ENCODE measurements around the gene CEBPE. TPM values are rescaled to one million over a fixed set of nuclear protein-coding genes. Genes with fewer than 3 reads are reported as not detected.
"Not testable (repeated sequence)": the region's sequence is repeated elsewhere in the genome, so short reads cannot be mapped to it uniquely, and the experiment has no call there.

The CEBPE gene
- total RNA-seq, 3 donors from 2014 or later, result not detected

DNA sequence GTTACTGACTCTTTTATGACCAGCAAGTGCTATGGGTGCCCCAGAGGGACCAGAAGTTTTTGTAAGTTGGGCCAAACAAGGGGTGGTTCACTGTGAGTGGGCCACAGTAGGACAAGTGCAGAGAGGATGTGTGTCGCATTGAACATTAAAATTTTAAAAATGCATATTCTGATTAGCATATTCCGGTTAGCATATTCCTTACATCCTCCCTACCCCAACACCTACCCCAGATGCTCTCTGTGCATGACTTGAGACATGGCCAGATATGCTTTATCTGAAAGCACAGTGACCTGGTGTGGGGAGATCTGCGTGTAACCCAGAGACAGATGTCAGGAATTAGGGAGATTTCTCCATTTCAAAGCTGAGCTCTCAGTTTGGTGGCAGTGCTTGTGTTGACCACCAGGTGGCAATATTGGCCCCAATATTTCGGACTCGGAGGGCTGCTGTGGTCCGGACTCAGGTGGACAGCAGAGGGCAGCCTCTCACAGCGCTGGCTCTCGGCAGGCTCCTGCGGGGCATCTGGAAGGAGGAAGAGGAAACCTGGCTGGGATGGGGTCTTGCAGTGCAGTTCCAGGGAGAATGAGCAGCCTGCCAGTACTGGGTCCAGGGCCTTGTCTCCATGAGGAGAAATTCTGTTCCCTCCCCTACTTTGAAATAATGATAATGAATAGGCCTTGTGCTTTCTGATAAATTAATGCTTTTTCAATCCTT lies 1.6 kb upstream of the CEBPE start:
- Mint-ChIP-seq H3K4me1 (ENCODE audit: low read depth) (peaks cover 35% of the 10 kb centered on the region), H3K4me3 (peak overlapping the region; percentile 47), H3K9me3 (no peaks in the 10 kb centered on the region), H3K27me3 (ENCODE audit: low read depth) (no peaks in the 10 kb centered on the region), H3K36me3 (ENCODE audit: insufficient read depth) (no peaks in the 10 kb centered on the region)
- ATAC-seq, result peak; percentile 80 to 81
- DNase-seq, result peak; percentile 70

DNA sequence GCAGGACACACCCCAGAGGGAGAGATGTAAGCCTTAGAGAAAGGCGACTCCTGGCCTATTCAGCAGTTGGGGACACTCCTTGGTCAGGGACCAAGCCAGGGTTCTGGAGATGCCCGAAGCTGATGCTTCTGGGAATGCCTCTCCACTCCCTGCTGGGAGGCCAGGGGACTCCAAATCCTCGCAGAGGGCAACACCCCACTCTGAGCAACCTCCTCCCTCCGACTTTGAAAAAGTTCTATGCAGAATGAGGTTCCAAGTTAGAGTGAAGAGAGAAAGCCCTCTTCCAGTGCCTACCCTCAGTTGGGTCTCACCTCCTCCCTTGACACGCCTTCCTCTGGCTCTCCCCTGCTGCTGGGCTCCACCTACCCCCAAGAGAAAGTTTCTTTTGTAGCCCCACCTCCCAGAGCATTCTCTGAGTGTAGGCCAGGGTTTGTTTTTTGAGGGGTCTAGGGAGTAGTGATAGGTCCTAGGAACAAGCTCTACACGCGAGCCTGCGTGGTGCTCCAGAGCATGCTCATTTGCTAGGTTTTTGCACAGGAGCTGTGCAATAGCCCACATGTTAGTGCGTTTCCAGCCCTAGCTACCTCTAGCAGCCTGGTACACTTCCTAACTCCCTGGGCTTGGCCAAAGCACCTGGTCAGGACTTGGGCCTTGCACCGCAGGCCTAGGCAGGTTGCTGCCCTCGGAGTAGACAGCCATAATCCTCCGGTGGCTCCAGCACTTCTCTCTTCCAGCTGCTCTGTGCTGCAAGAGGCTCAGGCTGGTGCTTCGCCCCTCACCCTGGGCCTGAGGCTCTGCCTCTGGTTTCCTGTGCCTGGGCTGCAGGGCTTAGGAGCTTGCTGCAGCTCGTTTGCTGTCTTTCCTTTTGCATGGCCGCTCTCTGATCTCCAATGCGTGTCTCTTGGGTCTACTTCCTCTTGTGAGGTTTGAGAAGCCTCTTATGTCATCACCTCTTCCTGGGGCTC lies 590 bp upstream of the CEBPE start:
- H3K36me3 Mint-ChIP-seq (ENCODE audit: insufficient read depth), result no peaks in the 10 kb centered on the region
- H3K9me3 Mint-ChIP-seq, result no peaks in the 10 kb centered on the region
- no peaks in the 10 kb centered on the region for H3K27me3 Mint-ChIP-seq (ENCODE audit: low read depth)
- peak overlapping the region; percentile 32 for H3K4me3 Mint-ChIP-seq
- no peak for DNase-seq
- peaks cover 35% of the 10 kb centered on the region for H3K4me1 Mint-ChIP-seq (ENCODE audit: low read depth)
- peak; percentile 51 to 52 for ATAC-seq

GRCh38 chr14:23117371-23118020 lies 1.6 kb downstream of the CEBPE start:
- Mint-ChIP-seq H3K9me3 (no peaks in the 10 kb centered on the region), H3K36me3 (ENCODE audit: insufficient read depth) (no peaks in the 10 kb centered on the region), H3K4me1 (ENCODE audit: low read depth) (peaks cover 35% of the 10 kb centered on the region), H3K27me3 (ENCODE audit: low read depth) (peaks cover 3% of the 10 kb centered on the region), H3K4me3 (no peak overlapping the region)
- DNase-seq (no peak), ATAC-seq (no peak)

DNA sequence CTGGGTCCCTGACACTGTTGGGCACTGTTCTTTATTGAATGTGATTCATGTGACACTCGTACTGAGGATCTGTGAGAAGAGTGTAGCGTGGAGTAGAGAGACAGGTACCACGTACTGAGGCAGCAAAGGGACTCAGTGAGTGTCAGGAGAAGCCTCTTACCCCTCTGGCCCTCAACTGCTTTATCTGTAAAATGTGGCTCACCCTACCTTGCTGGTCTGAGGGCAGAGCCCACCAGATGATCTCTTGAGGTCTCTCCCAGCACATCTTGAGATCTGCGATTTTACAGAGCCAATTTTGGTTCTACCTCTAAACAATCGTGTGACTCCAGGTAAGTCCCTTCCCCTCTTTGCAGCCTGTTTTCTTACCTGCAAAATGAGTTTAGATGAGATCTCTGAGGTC lies 3.1 kb downstream of the CEBPE start:
- Mint-ChIP-seq H3K4me3 (no peak overlapping the region), H3K36me3 (ENCODE audit: insufficient read depth) (no peaks in the 10 kb centered on the region), H3K27me3 (ENCODE audit: low read depth) (peaks cover 3% of the 10 kb centered on the region), H3K4me1 (ENCODE audit: low read depth) (peaks cover 27% of the 10 kb centered on the region), H3K9me3 (no peaks in the 10 kb centered on the region)
- ATAC-seq, result no peak
- no peak for DNase-seq

GRCh38 chr14:23115039-23115731 lies 3.9 kb downstream of the CEBPE start:
- H3K27me3 Mint-ChIP-seq (ENCODE audit: low read depth), result peaks cover 3% of the 10 kb centered on the region
- H3K9me3 Mint-ChIP-seq, result no peaks in the 10 kb centered on the region
- no peak for DNase-seq
- no peak for ATAC-seq
- no peak overlapping the region for H3K4me3 Mint-ChIP-seq
- no peaks in the 10 kb centered on the region for H3K36me3 Mint-ChIP-seq (ENCODE audit: insufficient read depth)
- peaks cover 20% of the 10 kb centered on the region for H3K4me1 Mint-ChIP-seq (ENCODE audit: low read depth)

DNA sequence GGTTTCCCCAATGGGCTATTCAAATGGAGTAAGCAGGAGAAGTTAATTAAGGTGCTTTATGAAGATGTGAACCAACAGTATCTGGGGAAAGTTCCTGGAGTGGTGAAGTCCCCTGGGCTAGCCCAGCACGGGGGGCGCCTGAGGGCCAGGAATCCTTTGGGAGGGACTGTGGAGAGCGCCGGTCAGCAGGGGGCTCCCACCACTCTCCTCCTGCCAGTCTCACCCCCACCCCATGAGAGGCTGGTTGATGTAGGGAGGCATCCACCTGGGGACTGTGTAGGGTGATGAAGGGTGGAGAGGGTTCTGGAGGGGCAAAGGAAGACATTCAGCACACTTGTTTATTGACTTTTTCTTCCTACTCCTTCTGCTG lies 4.4 kb downstream of the CEBPE start:
- ATAC-seq (no peak), DNase-seq (no peak)
- Mint-ChIP-seq H3K4me3 (no peak overlapping the region), H3K9me3 (no peaks in the 10 kb centered on the region), H3K27me3 (ENCODE audit: low read depth) (peaks cover 3% of the 10 kb centered on the region), H3K36me3 (ENCODE audit: insufficient read depth) (no peaks in the 10 kb centered on the region), H3K4me1 (ENCODE audit: low read depth) (peaks cover 14% of the 10 kb centered on the region)

- DNase-seq (no peak), ATAC-seq (no peak)
- peaks cover 3% of the 10 kb centered on the region for H3K27me3 Mint-ChIP-seq (ENCODE audit: low read depth)
- no peaks in the 10 kb centered on the region for H3K36me3 Mint-ChIP-seq (ENCODE audit: insufficient read depth)
- no peak overlapping the region for H3K4me3 Mint-ChIP-seq
- peaks cover 9% of the 10 kb centered on the region for H3K4me1 Mint-ChIP-seq (ENCODE audit: low read depth)
- no peaks in the 10 kb centered on the region for H3K9me3 Mint-ChIP-seq
Measured at GRCh38 chr14:23114120-23114458, 5.0 kb downstream of the CEBPE start.

DNA sequence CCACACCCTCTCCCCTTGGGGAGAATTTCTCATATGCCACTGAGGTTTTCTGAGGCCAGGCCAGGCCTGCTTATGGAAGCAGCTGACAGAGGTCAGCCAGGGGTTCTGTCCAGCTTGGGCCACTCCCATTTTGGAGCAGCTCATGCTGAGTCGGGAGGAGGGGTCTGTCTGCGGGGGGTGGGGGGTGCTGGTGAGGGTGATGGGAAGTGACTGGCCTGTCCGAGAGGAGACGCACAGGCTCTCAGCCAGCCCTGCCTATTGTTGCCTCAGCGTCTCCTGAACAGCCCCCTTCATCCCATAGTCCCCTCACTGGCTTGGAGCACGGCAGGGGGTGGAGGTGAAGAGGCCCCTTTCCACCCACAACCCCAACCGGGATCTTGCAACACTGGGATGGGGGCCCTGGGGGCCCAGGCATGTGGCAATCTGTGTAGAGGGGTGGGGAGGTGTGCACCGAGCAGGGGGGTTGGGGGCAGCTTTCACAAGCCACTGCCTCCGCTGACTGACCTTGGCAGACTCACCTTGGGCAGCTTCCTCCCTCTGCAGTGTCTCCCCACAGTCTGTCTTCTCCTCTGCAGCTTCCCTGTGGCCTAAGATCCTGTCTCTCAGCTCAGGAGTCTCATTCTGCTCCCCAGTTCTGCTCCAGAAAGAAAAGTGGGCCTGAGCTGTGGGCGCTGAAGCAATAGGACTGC lies 5.5 kb downstream of the CEBPE start:
- H3K9me3 Mint-ChIP-seq, result no peaks in the 10 kb centered on the region
- H3K4me3 Mint-ChIP-seq, result no peak overlapping the region
- ATAC-seq (no peak), DNase-seq (no peak)
- no peaks in the 10 kb centered on the region for H3K36me3 Mint-ChIP-seq (ENCODE audit: insufficient read depth)
- peaks cover 3% of the 10 kb centered on the region for H3K27me3 Mint-ChIP-seq (ENCODE audit: low read depth)
- H3K4me1 Mint-ChIP-seq (ENCODE audit: low read depth), result peaks cover 6% of the 10 kb centered on the region

DNA sequence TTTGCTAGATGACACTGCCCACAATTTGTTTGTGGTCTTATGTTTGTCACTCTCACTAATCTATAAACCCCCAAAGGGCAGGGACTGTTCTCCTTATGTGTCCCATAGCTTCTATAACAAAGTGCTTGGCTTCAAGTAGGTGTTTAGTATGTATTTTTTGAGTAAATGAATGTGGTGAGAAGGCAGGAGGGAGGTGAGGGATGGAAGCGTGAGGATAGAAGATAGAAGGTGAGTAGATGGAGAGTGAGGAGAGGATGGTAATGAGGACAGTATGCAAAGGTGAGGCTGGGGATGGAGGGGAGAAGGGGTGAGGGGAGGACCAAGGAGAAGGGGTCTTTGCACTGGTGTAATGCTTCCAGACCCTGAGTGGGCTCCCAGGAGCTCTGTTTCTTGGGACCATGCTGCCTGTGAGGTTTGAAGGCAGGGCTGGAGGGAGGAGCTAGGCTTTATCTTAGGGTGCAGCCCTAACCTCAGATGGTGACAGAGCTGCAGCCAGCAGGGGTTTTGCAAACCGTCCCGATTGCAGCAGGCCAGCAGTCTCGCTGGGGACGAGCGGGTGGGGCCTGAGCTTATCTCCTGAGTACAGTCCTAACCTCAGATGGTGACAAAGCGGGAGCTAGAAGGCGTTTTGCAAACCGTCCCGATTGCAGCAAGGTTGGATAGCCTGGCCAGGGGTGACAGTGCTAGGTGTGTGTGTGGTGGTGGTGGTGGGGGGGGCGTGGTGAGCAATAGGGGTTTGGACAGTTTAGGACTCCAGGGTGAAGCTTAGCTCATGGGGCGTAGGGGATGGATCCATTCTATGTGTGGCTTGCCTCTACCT lies 6.5 kb downstream of the CEBPE start:
- no peak for ATAC-seq

GRCh38 chr14:23110579-23111365 lies 8.3 kb downstream of the CEBPE start:
- no peak for DNase-seq
- Mint-ChIP-seq H3K27me3 (ENCODE audit: low read depth) (peaks cover 3% of the 10 kb centered on the region), H3K9me3 (no peaks in the 10 kb centered on the region), H3K4me1 (ENCODE audit: low read depth) (no peaks in the 10 kb centered on the region), H3K36me3 (ENCODE audit: insufficient read depth) (no peaks in the 10 kb centered on the region), H3K4me3 (no peak overlapping the region)
- no peak for ATAC-seq

More for the DNA sequence above, 6.5 kb downstream of the CEBPE start:
- Mint-ChIP-seq H3K36me3 (ENCODE audit: insufficient read depth) (no peaks in the 10 kb centered on the region), H3K9me3 (no peaks in the 10 kb centered on the region), H3K4me3 (no peak overlapping the region), H3K27me3 (ENCODE audit: low read depth) (peaks cover 3% of the 10 kb centered on the region), H3K4me1 (ENCODE audit: low read depth) (no peaks in the 10 kb centered on the region)
- DNase-seq, result no peak

- no peaks in the 10 kb centered on the region for H3K4me1 Mint-ChIP-seq (ENCODE audit: low read depth)
- no peaks in the 10 kb centered on the region for H3K36me3 Mint-ChIP-seq (ENCODE audit: insufficient read depth)
- DNase-seq (no peak), ATAC-seq (no peak)
- H3K27me3 Mint-ChIP-seq (ENCODE audit: low read depth), result peaks cover 3% of the 10 kb centered on the region
- no peaks in the 10 kb centered on the region for H3K9me3 Mint-ChIP-seq
- no peak overlapping the region for H3K4me3 Mint-ChIP-seq
Measured at GRCh38 chr14:23109769-23110168, 9.3 kb downstream of the CEBPE start.

DNA sequence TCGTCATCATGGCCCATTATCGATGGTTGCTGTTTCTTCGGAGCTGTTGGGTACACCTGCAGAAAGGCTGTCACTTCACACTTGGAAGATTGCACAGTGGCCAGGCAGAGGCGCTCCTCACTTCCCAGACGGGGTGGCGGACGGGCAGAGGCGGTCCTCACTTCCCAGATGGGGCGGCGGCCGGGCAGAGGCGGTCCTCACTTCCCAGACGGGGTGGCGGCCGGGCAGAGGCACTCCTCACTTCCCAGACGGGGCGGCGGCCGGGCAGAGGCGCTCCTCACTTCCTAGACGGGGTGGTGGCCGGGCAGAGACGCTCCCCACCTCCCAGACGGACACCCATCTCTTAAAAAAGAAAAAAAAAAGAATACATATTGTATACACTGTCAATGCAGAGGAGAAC lies 10.9 kb downstream of the CEBPE start:
- H3K4me3 Mint-ChIP-seq; ATAC-seq; H3K36me3 Mint-ChIP-seq (ENCODE audit: insufficient read depth); H3K4me1 Mint-ChIP-seq (ENCODE audit: low read depth); DNase-seq; H3K9me3 Mint-ChIP-seq; H3K27me3 Mint-ChIP-seq (ENCODE audit: low read depth): not testable (repeated sequence)

Measured in activated T-cell treated with anti-CD3 and anti-CD28 coated beads, Interleukin-2, amount 50 U/mL, for 4 hours (primary cell).